Activated naive CD4-positive, alpha-beta T cell treated with anti-CD3 and anti-CD28 coated beads for 36 hours (primary cell): ENCODE measurements around the gene DBF4B. TPM values are rescaled to one million over a fixed set of nuclear protein-coding genes. Genes with fewer than 3 reads are reported as not detected.
"Not testable (repeated sequence)": the region's sequence is repeated elsewhere in the genome, so short reads cannot be mapped to it uniquely, and the experiment has no call there.

Experiments used
- CTCF ChIA-PET: fragments of 350-600 bp; sonication (Branson Sonifier 250); formaldehyde crosslinking; loops from one replicate; lab custom pipeline; 2021; ENCODE audit warnings: antibody characterized with exemption; lab: Charles Lee
- DNase-seq: peaks from one replicate; pipeline ENCODE4 v3.0.0-alpha.2; 2020
- H3K27ac Mint-ChIP-seq: one replicate; pipeline ENCODE4 v1.8.0; 2021; ENCODE audit warnings: mild to moderate bottlenecking, mixed read lengths
- H3K27me3 Mint-ChIP-seq: one replicate; pipeline ENCODE4 v1.8.0; 2021; ENCODE audit warnings: low read depth, mixed read lengths
- H3K36me3 Mint-ChIP-seq: one replicate; pipeline ENCODE4 v1.8.0; 2021; ENCODE audit warnings: low read depth, mixed read lengths
- H3K4me1 Mint-ChIP-seq: one replicate; pipeline ENCODE4 v1.8.0; 2021; ENCODE audit warnings: low read depth, mixed read lengths
- H3K4me3 Mint-ChIP-seq: one replicate; pipeline ENCODE4 v1.8.0; 2021; ENCODE audit warnings: mild to moderate bottlenecking, moderate library complexity, mixed read lengths
- H3K9me3 Mint-ChIP-seq: one replicate; pipeline ENCODE4 v1.8.0; 2021; ENCODE audit warnings: mixed read lengths
- intact Hi-C: fragments of 100-400 bp; cut with micrococcal nuclease; formaldehyde crosslinking; loops from one replicate; pipeline ENCODE4 v1.15.1; 2023
- total RNA-seq, 2 experiments: library from RNA; stranded (reverse); gene quantifications; one replicate each; pipeline ENCODE4 v1.2.3, GENCODE V29; 2021

DBF4B gene
- total RNA-seq, 2 experiments from 2014 or later, result 28.5 to 29.5 TPM

DNA sequence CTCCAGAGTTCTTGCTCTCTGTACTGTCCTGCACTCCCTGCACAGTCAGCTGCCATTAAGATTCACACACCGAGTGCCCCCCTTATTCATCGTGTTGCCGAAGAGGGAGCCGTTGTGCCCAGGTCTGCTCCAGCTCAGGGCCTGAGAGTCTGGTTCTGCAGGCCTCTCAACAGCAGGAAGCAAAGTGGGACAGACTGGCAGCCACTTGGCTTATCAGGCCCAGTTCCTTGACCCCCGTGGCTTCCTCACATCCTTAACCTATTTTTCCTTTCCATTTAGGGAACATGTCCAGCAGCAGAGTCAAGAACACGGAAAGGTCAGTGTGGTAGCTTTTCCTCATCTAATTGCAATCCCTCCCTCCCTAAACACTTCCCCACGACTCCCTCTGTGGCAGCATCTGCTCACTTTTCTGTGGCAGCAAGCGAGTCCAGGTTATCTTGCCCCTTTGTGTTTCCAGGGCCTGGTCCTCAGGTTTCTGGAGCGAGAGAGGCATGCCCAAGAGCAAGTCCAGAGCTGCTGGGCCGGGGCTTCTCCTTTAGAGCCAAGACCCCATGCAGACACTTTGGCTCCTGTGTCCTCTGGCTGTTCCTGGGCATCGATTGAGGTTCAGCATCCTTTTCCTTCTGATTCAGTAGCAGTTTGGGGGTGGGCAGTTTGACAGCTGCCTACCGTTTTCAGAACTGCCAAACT lies 28.2 kb downstream of the DBF4B start:
- CTCF ChIA-PET, result no interaction called here
- no peaks in the 10 kb centered on the region for H3K4me1 Mint-ChIP-seq
- DNase-seq, result no peak
- H3K27ac Mint-ChIP-seq, result no peak overlapping the region
- H3K36me3 Mint-ChIP-seq, result peaks cover 15% of the 10 kb centered on the region
- H3K9me3 Mint-ChIP-seq, result no peaks in the 10 kb centered on the region
- no peak overlapping the region for H3K4me3 Mint-ChIP-seq
- H3K27me3 Mint-ChIP-seq, result no peaks in the 10 kb centered on the region
- intact Hi-C loops, result no loop called here

DNA sequence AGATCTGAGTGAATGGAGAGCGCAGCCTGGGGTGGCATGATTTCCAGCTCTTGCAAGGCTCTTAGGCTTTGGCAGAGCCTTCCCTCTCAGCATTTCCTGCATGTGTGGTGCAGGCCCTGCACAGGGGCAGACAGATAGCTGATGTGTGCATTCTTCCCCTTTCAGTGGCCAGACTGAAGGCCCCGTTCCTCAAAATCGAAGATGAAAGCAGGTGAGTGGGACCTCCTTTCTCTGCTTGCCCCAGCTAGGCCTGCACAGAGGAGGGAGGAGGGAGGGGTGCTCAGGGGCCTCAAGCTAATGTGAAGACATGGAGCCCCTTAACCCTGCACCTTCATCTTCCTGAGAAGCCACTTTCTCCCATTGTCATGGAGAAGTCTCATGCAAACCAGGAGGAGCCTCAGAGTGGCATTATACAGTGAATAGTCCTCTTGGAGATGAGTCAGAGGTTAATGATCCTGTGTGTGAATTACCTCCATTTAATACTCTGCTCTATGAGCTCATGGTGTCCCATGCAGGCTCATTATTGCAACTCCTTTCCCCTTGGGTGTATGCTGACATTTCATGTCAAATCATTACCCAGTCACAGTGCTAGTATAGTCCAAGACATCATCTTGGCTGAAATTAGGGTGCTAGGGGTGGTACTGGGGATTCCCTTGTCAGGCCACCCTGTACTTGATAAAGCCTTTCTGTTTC lies 29.9 kb downstream of the DBF4B start:
- no peak overlapping the region for H3K27ac Mint-ChIP-seq
- no peaks in the 10 kb centered on the region for H3K4me1 Mint-ChIP-seq
- H3K27me3 Mint-ChIP-seq, result no peaks in the 10 kb centered on the region
- H3K36me3 Mint-ChIP-seq, result peaks cover 16% of the 10 kb centered on the region
- DNase-seq, result no peak
- H3K9me3 Mint-ChIP-seq, result no peaks in the 10 kb centered on the region
- intact Hi-C loops, result no loop called here
- no peak overlapping the region for H3K4me3 Mint-ChIP-seq
- CTCF ChIA-PET, result interaction anchor here (0.6 kb wide), 1 partner anchor 597 kb away, joined by 3 read pairs; no protein-coding TSS in a partner anchor

DNA sequence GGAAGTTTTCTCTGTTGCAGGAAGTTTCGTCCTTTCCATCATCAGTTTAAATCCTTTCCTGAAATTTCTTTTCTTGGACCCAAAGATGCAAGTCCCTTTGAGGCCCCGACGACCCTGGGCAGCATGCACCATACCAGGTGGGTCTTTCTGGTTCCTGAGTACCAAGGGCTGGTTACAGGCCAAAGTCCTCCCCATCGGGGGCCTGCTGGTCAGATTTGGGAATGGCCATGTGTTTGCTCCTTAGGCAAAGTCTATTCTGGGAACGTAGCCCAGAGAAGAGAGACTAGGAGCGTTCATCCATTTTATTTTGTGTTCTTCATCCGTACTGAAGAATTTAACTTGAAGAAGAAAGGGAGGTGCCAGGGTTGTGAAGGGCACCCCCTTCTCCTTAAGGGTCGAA lies 32.9 kb downstream of the DBF4B start:
- CTCF ChIA-PET, result no interaction called here
- Mint-ChIP-seq H3K36me3 (peaks cover 14% of the 10 kb centered on the region), H3K4me1 (no peaks in the 10 kb centered on the region), H3K27me3 (no peaks in the 10 kb centered on the region), H3K27ac (no peak overlapping the region), H3K4me3 (no peak overlapping the region), H3K9me3 (no peaks in the 10 kb centered on the region)
- DNase-seq, result no peak
- intact Hi-C loops, result no loop called here

DNA sequence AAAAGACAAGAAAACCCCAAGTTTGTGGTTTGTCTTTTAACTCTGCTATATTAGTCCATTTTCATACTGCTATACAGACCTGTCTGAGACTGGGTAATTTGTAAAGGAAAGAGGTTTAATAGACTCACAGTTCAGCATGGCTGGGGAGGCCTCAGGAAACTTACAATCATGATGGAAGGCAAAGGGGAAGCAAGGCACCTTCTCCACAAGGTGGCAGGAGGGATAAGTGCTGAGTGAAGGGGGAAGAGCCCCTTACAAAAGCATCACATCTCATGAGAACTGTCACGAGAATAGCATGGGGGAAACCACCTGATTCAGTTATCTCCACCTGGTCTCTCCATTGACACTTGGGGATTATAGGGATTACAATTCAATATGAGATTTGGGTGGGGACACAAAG lies 36.8 kb downstream of the DBF4B start:
- Mint-ChIP-seq H3K27ac (no peak overlapping the region), H3K9me3 (no peaks in the 10 kb centered on the region), H3K4me3 (no peak overlapping the region), H3K36me3 (peaks cover 10% of the 10 kb centered on the region), H3K27me3 (no peaks in the 10 kb centered on the region), H3K4me1 (no peaks in the 10 kb centered on the region)
- intact Hi-C loops, result no loop called here
- DNase-seq, result no peak
- CTCF ChIA-PET, result interaction anchor here (0.7 kb wide), 1 partner anchor 127 kb away, joined by 3 read pairs; no protein-coding TSS in a partner anchor

DNA sequence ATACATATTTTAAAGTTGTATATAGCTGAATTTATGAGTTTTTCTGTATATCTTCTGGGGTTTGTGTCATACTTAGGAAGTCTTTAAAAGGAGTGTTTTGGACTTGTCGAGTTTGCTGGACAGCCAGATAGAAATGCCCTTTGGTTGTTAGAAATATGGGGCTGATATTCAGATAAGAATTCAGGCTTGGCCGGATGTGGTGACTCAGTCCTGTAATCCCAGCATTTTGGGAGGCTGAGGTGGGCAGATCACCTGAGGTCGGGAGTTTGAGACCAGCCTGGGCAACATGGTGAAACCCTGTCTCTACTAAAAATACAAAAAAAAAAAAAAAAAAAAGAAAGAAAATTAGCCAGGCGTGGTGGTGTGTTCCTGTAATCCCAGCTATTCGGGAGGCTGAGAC lies 37.3 kb downstream of the DBF4B start:
- H3K27ac Mint-ChIP-seq, H3K9me3 Mint-ChIP-seq, H3K27me3 Mint-ChIP-seq, H3K4me3 Mint-ChIP-seq, H3K4me1 Mint-ChIP-seq, DNase-seq, CTCF ChIA-PET, intact Hi-C loops: not testable (repeated sequence)
- peaks cover 10% of the 10 kb centered on the region for H3K36me3 Mint-ChIP-seq

DNA sequence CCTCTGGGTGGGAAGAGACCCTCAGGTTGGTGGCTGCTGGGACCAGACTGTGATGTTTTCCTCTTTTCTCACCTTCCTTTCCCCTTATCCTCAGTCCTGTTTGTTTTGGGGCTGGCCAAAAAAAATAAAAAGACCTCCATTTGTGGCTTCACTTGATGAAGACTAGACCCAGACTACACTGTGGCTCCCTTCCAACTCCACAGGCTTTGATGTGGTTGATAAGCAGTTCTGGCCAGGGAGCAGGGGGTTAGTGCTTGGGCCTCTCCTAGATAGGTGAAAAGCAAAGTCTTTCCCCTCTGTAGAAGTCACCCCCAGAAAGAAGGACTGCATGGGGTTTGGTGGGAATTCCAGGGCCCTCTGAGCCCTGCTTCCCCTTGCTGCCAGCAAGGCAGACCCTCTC lies 39.1 kb downstream of the DBF4B start:
- CTCF ChIA-PET, result no interaction called here
- H3K9me3 Mint-ChIP-seq, result no peaks in the 10 kb centered on the region
- no peak for DNase-seq
- no peaks in the 10 kb centered on the region for H3K27me3 Mint-ChIP-seq
- no peak overlapping the region for H3K4me3 Mint-ChIP-seq
- H3K27ac Mint-ChIP-seq, result no peak overlapping the region
- intact Hi-C loops, result no loop called here
- H3K4me1 Mint-ChIP-seq, result no peaks in the 10 kb centered on the region
- H3K36me3 Mint-ChIP-seq, result peaks cover 18% of the 10 kb centered on the region

DNA sequence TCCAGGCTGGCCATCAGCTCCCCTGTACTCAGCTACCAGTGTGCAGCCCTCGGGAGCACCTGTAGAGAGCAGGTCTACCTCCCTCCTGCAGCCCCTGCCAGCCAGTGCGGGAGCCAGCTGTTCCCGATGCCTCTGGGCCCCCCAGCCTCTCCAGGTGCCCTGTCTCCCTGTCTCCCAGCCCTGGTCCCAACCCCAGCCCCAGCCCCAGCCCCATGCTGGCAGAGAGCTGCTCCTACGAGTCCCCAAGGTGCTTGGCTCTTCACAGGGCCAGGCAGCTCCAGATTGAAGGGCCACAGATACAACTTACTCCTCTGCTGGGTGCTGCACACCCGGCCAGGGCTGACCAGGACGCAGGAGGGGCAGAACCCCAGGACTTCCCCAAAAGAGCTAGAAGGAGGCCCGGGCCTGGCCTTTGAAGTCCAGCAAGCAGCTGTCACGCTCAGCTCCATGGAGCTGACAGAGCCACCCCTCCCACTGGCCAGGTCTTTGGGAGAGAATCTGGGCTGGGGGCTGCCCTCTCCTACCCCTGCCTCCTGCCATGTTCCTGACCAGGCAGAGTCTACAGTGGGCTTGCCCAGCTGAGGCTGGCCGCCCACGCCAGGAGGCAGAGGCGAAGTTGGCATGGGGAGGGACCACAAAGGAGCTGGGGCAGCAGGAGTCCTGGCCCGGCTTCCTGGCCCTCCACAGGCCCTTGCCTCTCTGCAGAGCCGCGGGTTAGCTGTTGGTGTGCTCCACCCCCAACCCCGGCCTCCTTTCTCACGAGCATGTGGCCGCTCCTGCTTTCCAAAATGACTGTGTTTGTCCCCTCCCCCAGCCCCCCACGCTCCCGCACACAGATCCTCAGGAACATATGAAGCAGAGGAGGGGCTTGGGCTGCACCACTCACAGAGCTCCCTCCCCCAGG lies 40.9 kb downstream of the DBF4B start:
- Mint-ChIP-seq H3K4me1 (no peaks in the 10 kb centered on the region), H3K36me3 (peaks cover 16% of the 10 kb centered on the region), H3K4me3 (no peak overlapping the region), H3K27me3 (peaks cover 2% of the 10 kb centered on the region), H3K9me3 (no peaks in the 10 kb centered on the region), H3K27ac (no peak overlapping the region)
- no peak for DNase-seq
- CTCF ChIA-PET, result no interaction called here
- intact Hi-C loops, result no loop called here

DNA sequence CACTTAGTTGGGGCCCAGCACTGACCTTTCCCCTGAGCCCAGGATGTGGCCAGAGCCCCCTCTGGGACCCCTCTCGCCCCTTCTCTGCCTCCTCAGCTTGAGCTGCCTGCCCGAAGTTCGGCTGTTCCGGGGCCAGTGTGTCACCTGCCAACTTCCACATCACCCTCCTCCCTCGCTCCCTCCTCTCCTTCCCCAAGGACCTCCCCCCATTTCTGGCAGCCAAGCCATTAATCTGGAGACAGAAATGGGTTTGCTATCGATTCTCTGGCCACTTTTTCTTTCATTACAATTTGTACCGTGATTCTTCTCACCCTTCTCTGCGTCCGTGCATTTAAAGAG lies 41.5 kb downstream of the DBF4B start:
- Mint-ChIP-seq H3K27ac (no peak overlapping the region), H3K4me1 (no peaks in the 10 kb centered on the region), H3K4me3 (no peak overlapping the region), H3K27me3 (peaks cover 2% of the 10 kb centered on the region), H3K9me3 (no peaks in the 10 kb centered on the region), H3K36me3 (peaks cover 16% of the 10 kb centered on the region)
- no peak for DNase-seq
- intact Hi-C loops, result no loop called here
- CTCF ChIA-PET, result no interaction called here

DNA sequence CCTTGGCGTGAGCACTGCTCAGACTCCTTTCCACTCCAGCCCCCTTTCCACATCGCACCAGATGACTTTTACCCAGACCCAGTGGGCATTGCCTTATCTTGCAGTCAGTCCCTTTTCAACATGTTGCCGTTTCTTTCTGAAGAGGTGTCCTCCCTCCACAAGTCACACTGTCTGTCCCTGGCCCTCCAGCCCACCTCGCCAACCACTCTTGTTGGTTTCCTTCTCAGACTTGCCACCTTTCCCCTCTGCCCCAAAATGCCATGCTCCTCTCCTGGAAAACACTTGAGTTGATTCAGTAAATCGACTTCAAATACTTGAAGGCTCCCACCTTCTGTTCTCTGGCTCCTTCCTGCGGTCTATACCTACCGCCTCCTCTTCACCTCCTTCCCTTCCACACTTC lies 42.9 kb downstream of the DBF4B start:
- H3K27ac Mint-ChIP-seq, result no peak overlapping the region
- peaks cover 2% of the 10 kb centered on the region for H3K27me3 Mint-ChIP-seq
- CTCF ChIA-PET, result no interaction called here
- H3K9me3 Mint-ChIP-seq, result no peaks in the 10 kb centered on the region
- H3K4me1 Mint-ChIP-seq, result no peaks in the 10 kb centered on the region
- H3K36me3 Mint-ChIP-seq, result peaks cover 16% of the 10 kb centered on the region
- H3K4me3 Mint-ChIP-seq, result no peak overlapping the region
- intact Hi-C loops, result no loop called here
- no peak for DNase-seq

DNA sequence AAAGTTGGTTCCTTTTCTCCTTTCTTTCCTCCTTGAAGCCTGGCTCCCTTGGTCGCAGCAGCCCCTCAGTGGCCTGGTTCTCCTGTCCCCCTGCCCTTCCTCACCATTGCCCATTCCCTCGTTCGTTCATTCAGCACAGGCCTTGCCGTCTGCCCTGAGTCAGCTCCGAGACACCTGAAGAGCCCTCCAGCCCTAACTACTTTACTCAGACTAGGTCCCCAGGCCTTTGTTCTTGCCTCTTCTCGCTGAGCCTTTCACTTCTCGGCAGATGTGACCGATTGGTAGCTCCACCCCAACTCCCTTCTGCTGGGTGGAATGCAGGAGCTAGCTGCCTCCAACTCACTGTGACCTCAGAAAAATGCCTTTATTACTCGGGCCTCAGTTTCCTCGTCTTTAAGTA lies 43.3 kb downstream of the DBF4B start:
- CTCF ChIA-PET, result interaction anchor here (0.7 kb wide), 1 partner anchor 352 kb away, joined by 3 read pairs; no protein-coding TSS in a partner anchor

DNA sequence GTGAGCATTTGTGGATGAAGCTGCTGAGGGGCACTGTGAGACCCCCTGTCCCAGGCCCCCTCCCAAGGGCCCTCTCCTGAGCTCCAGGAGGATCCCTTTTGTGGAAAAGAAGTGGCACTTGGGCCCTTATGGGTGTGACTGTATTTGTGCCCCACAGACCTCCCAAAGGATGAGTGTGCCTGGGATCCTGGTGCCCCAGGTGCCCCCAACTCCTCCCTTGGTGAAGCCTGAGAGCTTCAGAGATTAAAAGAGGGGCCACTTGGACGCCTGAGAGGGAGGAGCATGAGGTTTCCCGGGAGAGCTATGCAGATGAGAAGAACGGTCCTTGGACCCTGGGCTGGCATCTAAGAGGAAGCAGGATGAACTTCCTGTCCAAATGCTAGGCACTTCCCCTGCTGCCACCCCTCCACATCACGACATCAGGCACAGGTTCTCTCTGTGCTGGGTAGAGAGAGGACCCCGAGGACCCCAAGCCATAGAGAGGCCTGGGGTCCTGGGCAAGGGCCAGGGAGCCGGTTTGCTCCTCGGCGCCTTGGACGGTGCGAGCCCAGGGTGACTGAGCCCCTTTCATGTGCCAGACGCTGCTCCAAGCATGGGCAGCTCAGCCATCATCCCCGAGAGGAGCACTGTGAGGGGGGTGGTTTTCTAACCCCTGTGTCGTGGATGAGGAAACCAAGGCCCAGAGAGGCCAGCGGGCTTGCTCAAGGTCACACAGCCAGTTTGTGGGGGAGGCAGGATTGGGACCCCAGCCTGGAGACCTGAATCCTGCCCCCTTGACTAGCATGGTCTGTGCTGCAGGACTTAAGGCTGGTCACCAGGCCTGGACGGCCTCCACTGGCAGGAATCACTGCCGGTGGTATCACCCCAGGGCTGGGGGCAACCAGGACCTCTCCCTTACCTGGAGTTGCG lies 44.7 kb downstream of the DBF4B start:
- CTCF ChIA-PET, result no interaction called here
- DNase-seq, result no peak
- H3K4me3 Mint-ChIP-seq, result no peak overlapping the region
- peaks cover 16% of the 10 kb centered on the region for H3K27me3 Mint-ChIP-seq
- no peaks in the 10 kb centered on the region for H3K4me1 Mint-ChIP-seq
- H3K27ac Mint-ChIP-seq, result no peak overlapping the region
- intact Hi-C loops, result no loop called here
- peaks cover 15% of the 10 kb centered on the region for H3K36me3 Mint-ChIP-seq
- H3K9me3 Mint-ChIP-seq, result no peaks in the 10 kb centered on the region

More for the DNA sequence above, 43.3 kb downstream of the DBF4B start:
- H3K27me3 Mint-ChIP-seq, result peaks cover 2% of the 10 kb centered on the region
- DNase-seq, result no peak
- H3K36me3 Mint-ChIP-seq, result peaks cover 16% of the 10 kb centered on the region
- intact Hi-C loops, result no loop called here
- H3K9me3 Mint-ChIP-seq, result no peaks in the 10 kb centered on the region
- no peak overlapping the region for H3K4me3 Mint-ChIP-seq
- H3K4me1 Mint-ChIP-seq, result no peaks in the 10 kb centered on the region
- H3K27ac Mint-ChIP-seq, result no peak overlapping the region

DNA sequence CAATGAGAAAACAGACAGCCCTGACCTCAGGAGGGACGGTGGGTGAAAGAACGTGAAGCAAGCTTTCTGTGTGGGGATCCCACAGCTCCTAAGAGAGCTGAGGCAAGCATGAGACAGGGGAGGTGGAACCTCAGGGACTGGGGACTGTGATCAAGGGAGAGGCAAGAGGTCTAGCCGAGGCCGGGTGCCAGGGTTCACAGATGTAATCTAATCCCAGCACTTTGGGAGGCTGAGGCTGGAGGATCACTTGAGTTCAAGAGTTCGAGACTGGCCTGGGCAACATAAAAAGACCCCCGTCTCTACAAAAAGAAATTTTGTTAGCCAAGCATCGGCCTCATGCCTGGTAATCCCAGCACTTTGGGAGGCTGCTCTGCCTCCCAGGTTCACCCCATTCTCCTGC lies 45.8 kb downstream of the DBF4B start:
- DNase-seq, result no peak
- peaks cover 17% of the 10 kb centered on the region for H3K27me3 Mint-ChIP-seq
- no peaks in the 10 kb centered on the region for H3K4me1 Mint-ChIP-seq
- H3K4me3 Mint-ChIP-seq, result no peak overlapping the region
- intact Hi-C loops, result no loop called here
- CTCF ChIA-PET, result no interaction called here
- no peaks in the 10 kb centered on the region for H3K9me3 Mint-ChIP-seq
- no peak overlapping the region for H3K27ac Mint-ChIP-seq
- H3K36me3 Mint-ChIP-seq, result peaks cover 15% of the 10 kb centered on the region
